Stimulated activated CD4-positive, alpha-beta T cell treated with anti-CD3 and anti-CD28 coated beads, Interleukin-12 subunit alpha, Interleukin-12 subunit beta, amount 100 ng/mL, for 24 hours (primary cell): ENCODE data around the gene SNTG2.

Experiments used
- DNase-seq, 2 experiments: peaks; one replicate each; pipeline ENCODE4 v3.0.0-alpha.2; 2020; ENCODE audit warnings: low read depth in 2 of 2

The SNTG2 gene

GRCh38 chr2:1278861-1279260 lies 328.2 kb downstream of the SNTG2 start:
- DNase-seq: no peak

- DNase-seq: no peak
Observed at GRCh38 chr2:1282552-1282951, 331.9 kb downstream of the SNTG2 start.

- no peak for DNase-seq
Observed at GRCh38 chr2:1283020-1283801, 332.6 kb downstream of the SNTG2 start.

GRCh38 chr2:1283871-1284270 lies 333.2 kb downstream of the SNTG2 start:
- no peak for DNase-seq

GRCh38 chr2:1286929-1287328 lies 336.3 kb downstream of the SNTG2 start:
- no peak for DNase-seq

- DNase-seq: no peak
Observed at GRCh38 chr2:1287427-1287826, 336.8 kb downstream of the SNTG2 start.

- DNase-seq: no peak
Observed at GRCh38 chr2:1294900-1295299, 344.3 kb downstream of the SNTG2 start.

- no peak for DNase-seq
Observed at GRCh38 chr2:1295740-1296139, 345.1 kb downstream of the SNTG2 start.

GRCh38 chr2:1297372-1298159 lies 346.9 kb downstream of the SNTG2 start:
- no peak for DNase-seq

- DNase-seq: no peak
Observed at GRCh38 chr2:1299043-1299442, 348.4 kb downstream of the SNTG2 start.

GRCh38 chr2:1300284-1300683 lies 349.6 kb downstream of the SNTG2 start:
- no peak for DNase-seq

- no peak for DNase-seq
Observed at GRCh38 chr2:1301056-1301455, 350.4 kb downstream of the SNTG2 start.

GRCh38 chr2:1305342-1306013 lies 354.8 kb downstream of the SNTG2 start:
- DNase-seq: no peak

GRCh38 chr2:1306014-1306686 lies 355.5 kb downstream of the SNTG2 start:
- no peak for DNase-seq

- no peak for DNase-seq
Observed at GRCh38 chr2:1306687-1307516, 356.3 kb downstream of the SNTG2 start.

- DNase-seq: no peak
Observed at GRCh38 chr2:1307670-1308069, 357.0 kb downstream of the SNTG2 start.

GRCh38 chr2:1308678-1309077 lies 358.0 kb downstream of the SNTG2 start:
- DNase-seq: no peak

GRCh38 chr2:1309507-1309906 lies 358.9 kb downstream of the SNTG2 start:
- no peak for DNase-seq

- DNase-seq: no peak
Observed at GRCh38 chr2:1310202-1310601, 359.6 kb downstream of the SNTG2 start.

- no peak for DNase-seq
Observed at GRCh38 chr2:1310866-1311265, 360.2 kb downstream of the SNTG2 start.

GRCh38 chr2:1313240-1313924 lies 362.7 kb downstream of the SNTG2 start:
- DNase-seq: no peak
